Measurements from ENCODE around the gene CCSER1.

- TF ChIP-seq CTCF (conservative IDR thresholded peaks at IDR 0.05 in 1 of 2, IDR thresholded peaks at IDR 0.05 in 1 of 2; ENCODE audit: extremely low read depth in 1 of 2, insufficient read depth in 1 of 2, low read depth in 1 of 2, low read length in 2 of 2) (no peak), EZH2 (IDR thresholded peaks at IDR 0.05; ENCODE audit: borderline replicate concordance, low read length) (no peak)
Observed at GRCh38 chr4:90621080-90621479, 493.9 kb downstream of the CCSER1 start.

Measured in mammary epithelial cell (primary cell).